DOHH2 (cell line): ENCODE data around the gene STK32B.

Source experiments
- H3F3A ChIP-seq: fragments of 200-600 bp; sonication (generic), shearing (Covaris generic); 2 replicates; pipeline ENCODE4 v1.6.0; 2016; ENCODE audit warnings: antibody characterized with exemption, mild to moderate bottlenecking; ENCODE audit not compliant: control insufficient read depth, insufficient read depth
- H3K27ac ChIP-seq: fragments of 200-600 bp; sonication (generic); 2 replicates; pipeline ENCODE4 v1.5.1; 2014; ENCODE audit warnings: low read depth, mild to moderate bottlenecking, low read length, moderate library complexity
- H3K27me3 ChIP-seq: fragments of 200-600 bp; sonication (generic); 2 replicates; pipeline ENCODE4 v1.6.1; 2014; ENCODE audit warnings: mild to moderate bottlenecking, low read length, mixed read lengths; ENCODE audit not compliant: control insufficient read depth
- H3K36me3 ChIP-seq: fragments of 200-600 bp; sonication (generic); 2 replicates; pipeline ENCODE4 v1.6.1; 2014; ENCODE audit warnings: mild to moderate bottlenecking, low read length, moderate library complexity, mixed read lengths; ENCODE audit not compliant: control insufficient read depth
- H3K4me1 ChIP-seq: fragments of 200-600 bp; sonication (generic); 2 replicates; pipeline ENCODE4 v1.6.1; 2014; ENCODE audit warnings: mild to moderate bottlenecking, low read length, mixed read lengths; ENCODE audit not compliant: control insufficient read depth
- H3K4me2 ChIP-seq: fragments of 200-600 bp; sonication (generic); 2 replicates; pipeline ENCODE4 v1.6.0; 2014; ENCODE audit warnings: mild to moderate bottlenecking, low read length, moderate library complexity
- H3K4me3 ChIP-seq: fragments of 200-600 bp; sonication (generic); 2 replicates; pipeline ENCODE4 v1.5.1; 2014; ENCODE audit warnings: mild to moderate bottlenecking, low read length, mixed read lengths
- H3K79me2 ChIP-seq: fragments of 200-600 bp; sonication (generic); 2 replicates; pipeline ENCODE4 v1.6.1; 2014; ENCODE audit warnings: mild to moderate bottlenecking, low read length, mixed read lengths; ENCODE audit not compliant: control insufficient read depth
- H3K9me2 ChIP-seq: fragments of 200-600 bp; sonication (generic); replicated peaks from 2 replicates; pipeline ENCODE4 v1.6.1; 2014; ENCODE audit warnings: mild to moderate bottlenecking, low read length, mixed read lengths; ENCODE audit not compliant: control insufficient read depth
- H3K9me3 ChIP-seq: fragments of 200-600 bp; sonication (generic); 2 replicates; pipeline ENCODE4 v1.6.1; 2014; ENCODE audit warnings: antibody characterized with exemption, low read length, mixed read lengths; ENCODE audit not compliant: control insufficient read depth, insufficient read depth
- H4K20me1 ChIP-seq: fragments of 200-600 bp; sonication (generic); 2 replicates; pipeline ENCODE4 v1.6.0; 2014; ENCODE audit warnings: low read depth, mild to moderate bottlenecking, antibody characterized with exemption, low read length, moderate library complexity; ENCODE audit not compliant: control insufficient read depth, insufficient read depth
- CTCF ChIP-seq: fragments of 200-600 bp; sonication (generic); IDR thresholded peaks from one replicate; pipeline ENCODE4 v1.5.1; 2014; ENCODE audit warnings: antibody characterized with exemption, mild to moderate bottlenecking, low read depth, low read length; ENCODE audit not compliant: poor library complexity, severe bottlenecking
- EZH2phosphoT487 ChIP-seq: fragments of 200-600 bp; sonication (generic); IDR thresholded peaks from 2 replicates; pipeline ENCODE4 v1.6.1; 2017; ENCODE audit warnings: borderline replicate concordance, mild to moderate bottlenecking, antibody characterized with exemption, low read length, moderate library complexity, mixed read lengths

Gene STK32B

GRCh38 chr4:5012244-5012898 lies 38.9 kb upstream of the STK32B start:
- Histone ChIP-seq H3K27ac (no peak overlapping the region), H3K9me3 (no peaks in the 10 kb centered on the region), H3K4me1 (no peaks in the 10 kb centered on the region), H3K9me2 (no peaks in the 10 kb centered on the region), H3K36me3 (no peaks in the 10 kb centered on the region), H3K79me2 (no peaks in the 10 kb centered on the region), H3K4me2 (no peak overlapping the region), H3K4me3 (no peak overlapping the region), H4K20me1 (no peaks in the 10 kb centered on the region), H3F3A (no peaks in the 10 kb centered on the region), H3K27me3 (peaks cover 16% of the 10 kb centered on the region)
- TF ChIP-seq CTCF = no peak
- no peak for TF ChIP-seq EZH2phosphoT487

- no peak for TF ChIP-seq EZH2phosphoT487
- TF ChIP-seq CTCF = no peak
- Histone ChIP-seq H3K4me3 (no peak overlapping the region), H3K9me3 (no peaks in the 10 kb centered on the region), H3F3A (no peaks in the 10 kb centered on the region), H3K4me2 (no peak overlapping the region), H3K27ac (no peak overlapping the region), H3K9me2 (no peaks in the 10 kb centered on the region), H4K20me1 (no peaks in the 10 kb centered on the region), H3K36me3 (no peaks in the 10 kb centered on the region), H3K79me2 (no peaks in the 10 kb centered on the region), H3K27me3 (peaks cover 16% of the 10 kb centered on the region), H3K4me1 (no peaks in the 10 kb centered on the region)
These were observed 38.3 kb upstream of the STK32B start for GRCh38 chr4:5012958-5013357.

GRCh38 chr4:5014007-5014682 lies 37.1 kb upstream of the STK32B start:
- Histone ChIP-seq H3K27me3 (peaks cover 23% of the 10 kb centered on the region), H3K4me2 (no peak overlapping the region), H4K20me1 (no peaks in the 10 kb centered on the region), H3K36me3 (no peaks in the 10 kb centered on the region), H3K79me2 (no peaks in the 10 kb centered on the region), H3K4me1 (no peaks in the 10 kb centered on the region), H3K9me2 (no peaks in the 10 kb centered on the region), H3K9me3 (no peaks in the 10 kb centered on the region), H3K4me3 (no peak overlapping the region), H3K27ac (no peak overlapping the region), H3F3A (no peaks in the 10 kb centered on the region)
- no peak for TF ChIP-seq EZH2phosphoT487
- no peak for TF ChIP-seq CTCF
